C4-2B (cell line): ENCODE results near the gene VPS36.
"Not testable (repeated sequence)": the region's sequence is repeated elsewhere in the genome, so short reads cannot be mapped to it uniquely, and the experiment has no call there.

Experiments
- H3K27ac ChIP-seq: fragments of 450-650 bp; 2 replicates; pipeline ENCODE4 v1.5.1; 2017
- CTCF ChIP-seq: fragments of 450-650 bp; conservative IDR thresholded peaks from 2 replicates; pipeline ENCODE4 v1.5.1; 2017; ENCODE audit warnings: mild to moderate bottlenecking
- ZFX ChIP-seq: fragments of 450-650 bp; IDR thresholded peaks from 2 replicates; pipeline ENCODE4 v1.6.1; 2017

Gene VPS36

GRCh38 chr13:52450012-52450792 lies at the start of gene VPS36:
VPS36 (minus strand) TSS chr13:52450634; CDS start chr13:52450594, 40 bp downstream.
- TF ChIP-seq CTCF (peak; percentile 99), ZFX (peak; percentile 99)
- H3K27ac ChIP-seq: peak within 1 kb of the TSS; percentile 86

- not testable (repeated sequence) for H3K27ac ChIP-seq
Observed at GRCh38 chr13:52497979-52498378, 47.5 kb upstream of the VPS36 start.

- not testable (repeated sequence) for H3K27ac ChIP-seq
Observed at GRCh38 chr13:52494241-52494640, 43.8 kb upstream of the VPS36 start.

GRCh38 chr13:52491015-52491414 lies 40.6 kb upstream of the VPS36 start:
- H3K27ac ChIP-seq: not testable (repeated sequence)

- H3K27ac ChIP-seq: not testable (repeated sequence)
Observed at GRCh38 chr13:52488763-52489162, 38.3 kb upstream of the VPS36 start.

GRCh38 chr13:52487078-52487477 lies 36.6 kb upstream of the VPS36 start:
- H3K27ac ChIP-seq: not testable (repeated sequence)

- not testable (repeated sequence) for H3K27ac ChIP-seq
Observed at GRCh38 chr13:52480677-52481428, 30.4 kb upstream of the VPS36 start.

GRCh38 chr13:52468487-52468886 lies 18.1 kb upstream of the VPS36 start:
- not testable (repeated sequence) for H3K27ac ChIP-seq

- H3K27ac ChIP-seq: no peak overlapping the region
- TF ChIP-seq ZFX (no peak), CTCF (no peak)
Observed at GRCh38 chr13:52463526-52463925, 13.1 kb upstream of the VPS36 start.

GRCh38 chr13:52461265-52461664 lies 10.8 kb upstream of the VPS36 start:
- no peak for TF ChIP-seq CTCF
- TF ChIP-seq ZFX: no peak
- H3K27ac ChIP-seq: no peak overlapping the region

GRCh38 chr13:52459668-52460067 lies 9.2 kb upstream of the VPS36 start:
- TF ChIP-seq ZFX (no peak), CTCF (no peak)
- no peak overlapping the region for H3K27ac ChIP-seq
